HG03045 (cell line): ENCODE data around the gene SACM1L.
"Not testable (repeated sequence)": the region's sequence is repeated elsewhere in the genome, so short reads cannot be mapped to it uniquely, and the experiment has no call there.

Experiments
- ATAC-seq: cut with Tn5 transposase; IDR thresholded peaks from one replicate; pipeline ENCODE4 v1.9.1; 2021; ENCODE audit warnings: mild to moderate bottlenecking, moderate library complexity; ENCODE audit not compliant: unreplicated experiment

The SACM1L gene

GRCh38 chr3:45737234-45737633 lies 48.0 kb downstream of the SACM1L start:
- no peak for ATAC-seq

DNA sequence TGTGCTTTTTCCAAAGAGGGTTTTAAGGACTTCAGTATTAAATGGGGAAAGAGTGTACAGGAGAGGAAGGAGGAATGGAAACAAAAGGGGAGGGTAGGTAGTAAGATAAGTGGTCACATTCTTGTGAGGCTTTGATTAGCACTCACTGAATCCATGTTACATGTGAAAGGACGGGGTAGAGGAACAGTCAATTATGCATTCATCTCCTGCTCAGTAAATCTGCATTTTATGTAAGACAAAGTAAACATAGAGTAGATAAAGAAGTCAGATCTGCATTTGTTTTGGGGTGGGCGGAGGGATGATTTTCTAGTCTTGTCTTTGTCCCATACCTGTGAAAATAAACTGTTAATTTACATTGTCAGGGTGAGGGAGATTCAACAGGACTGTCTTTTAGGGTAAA lies 50.8 kb downstream of the SACM1L start:
- no peak for ATAC-seq

DNA sequence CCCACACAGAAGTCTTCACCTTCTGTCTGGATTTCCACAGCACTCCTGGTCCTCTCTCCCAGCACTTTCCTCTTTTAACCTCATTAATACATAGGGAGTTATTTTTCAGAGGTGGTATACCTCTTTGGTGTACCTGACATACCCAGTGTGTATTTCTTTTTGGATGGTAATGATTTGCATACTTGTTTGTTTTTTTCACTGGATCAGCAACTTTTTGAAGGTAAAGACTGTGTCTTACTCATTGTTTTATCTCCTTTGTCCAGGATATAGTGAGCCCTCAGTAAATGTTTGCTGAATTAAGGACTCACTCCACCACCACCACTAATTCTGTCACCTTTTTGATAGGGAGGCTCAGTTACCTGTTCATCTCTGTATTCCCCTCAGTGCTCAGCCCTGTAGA lies 52.1 kb downstream of the SACM1L start:
- ATAC-seq: no peak

GRCh38 chr3:45741742-45742460 lies 52.7 kb downstream of the SACM1L start:
- ATAC-seq: no peak

- no peak for ATAC-seq
Measured at GRCh38 chr3:45742461-45743089, 53.4 kb downstream of the SACM1L start.

GRCh38 chr3:45746165-45746776 lies 57.1 kb downstream of the SACM1L start:
- no peak for ATAC-seq

GRCh38 chr3:45746777-45747622 lies 57.8 kb downstream of the SACM1L start:
- no peak for ATAC-seq

- ATAC-seq: no peak
Measured at GRCh38 chr3:45748068-45748467, 58.9 kb downstream of the SACM1L start.

DNA sequence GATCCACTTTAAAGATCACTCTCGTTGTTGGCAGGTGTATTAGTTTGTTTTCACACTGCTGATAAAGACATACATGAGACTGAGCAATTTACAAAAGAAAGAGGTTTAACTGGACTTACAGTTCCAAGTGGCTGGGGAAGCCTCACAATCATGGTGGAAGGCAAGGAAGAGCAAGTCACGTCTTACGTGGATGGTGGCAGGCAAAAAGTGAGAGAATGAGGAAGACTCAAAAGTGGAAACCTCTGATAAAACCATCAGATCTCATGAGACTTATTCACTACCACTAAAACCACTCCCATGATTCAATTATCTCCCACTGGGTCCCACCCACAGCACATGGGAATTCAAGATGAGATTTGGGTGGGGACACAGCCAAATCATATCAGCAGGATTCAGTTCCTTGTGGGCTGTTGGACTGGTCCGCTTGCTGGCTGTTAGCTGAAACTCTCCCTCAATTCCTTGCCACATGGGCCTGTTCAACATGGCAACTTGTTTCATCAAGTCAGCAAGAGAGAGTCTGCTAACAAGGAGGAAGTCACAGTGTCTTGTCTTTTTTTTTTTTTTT lies 59.9 kb downstream of the SACM1L start:
- ATAC-seq: not testable (repeated sequence)

- ATAC-seq: no peak
Measured at GRCh38 chr3:45749880-45750279, 60.7 kb downstream of the SACM1L start.

DNA sequence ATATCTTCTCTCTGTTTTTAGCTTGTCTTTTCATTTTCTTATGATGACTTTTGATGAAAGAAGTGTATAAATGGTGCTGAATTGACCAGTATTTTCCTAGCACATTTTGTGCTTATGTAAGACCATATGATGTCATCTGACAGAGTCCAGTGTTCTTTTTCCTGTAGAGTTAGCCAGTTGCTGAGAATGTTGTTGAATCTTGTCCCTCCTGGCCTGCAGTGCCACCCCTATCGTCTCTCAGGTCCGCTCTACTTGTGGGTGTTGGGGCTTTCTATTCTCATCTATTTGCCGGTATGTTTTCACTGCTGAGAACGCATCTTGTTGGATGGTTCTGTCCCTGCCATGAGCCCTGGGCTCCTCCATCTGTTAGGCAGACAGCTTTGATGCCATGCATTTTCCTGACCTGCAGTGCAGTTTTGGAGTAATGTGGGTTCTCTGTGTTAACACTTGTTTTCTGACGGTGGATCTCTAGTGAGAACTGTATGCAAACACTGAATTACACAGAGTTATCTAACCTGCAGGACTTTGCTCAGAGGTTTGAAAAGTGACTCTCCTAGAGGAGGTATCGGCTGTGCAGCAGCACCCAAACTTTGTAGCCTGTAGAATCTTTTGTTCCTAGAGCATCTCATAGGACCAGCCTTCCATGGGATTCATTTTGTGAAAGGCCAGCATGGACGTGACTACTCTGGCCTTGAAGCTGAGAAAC lies 62.5 kb downstream of the SACM1L start:
- no peak for ATAC-seq

DNA sequence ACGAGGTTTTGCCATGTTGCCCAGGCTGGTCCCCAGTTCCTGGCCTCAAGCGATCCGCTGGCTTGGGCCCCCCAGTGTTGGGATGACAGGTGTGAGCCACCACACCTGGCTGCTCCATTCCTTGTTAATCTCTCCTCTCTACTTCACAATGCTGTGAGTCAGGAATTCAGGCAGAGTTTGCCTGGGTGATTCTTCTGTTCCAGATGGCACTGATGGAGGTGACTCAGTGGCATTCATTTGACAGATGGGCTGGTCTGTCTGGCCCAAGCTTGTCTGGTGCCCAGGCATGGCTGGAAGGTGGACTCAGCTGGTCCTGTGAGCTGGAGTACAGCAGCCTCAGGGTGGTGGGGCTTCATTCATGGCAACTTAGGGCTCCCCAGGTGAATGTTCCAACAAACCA lies 63.9 kb downstream of the SACM1L start:
- ATAC-seq: no peak

- no peak for ATAC-seq
Measured at GRCh38 chr3:45754461-45754860, 65.3 kb downstream of the SACM1L start.

DNA sequence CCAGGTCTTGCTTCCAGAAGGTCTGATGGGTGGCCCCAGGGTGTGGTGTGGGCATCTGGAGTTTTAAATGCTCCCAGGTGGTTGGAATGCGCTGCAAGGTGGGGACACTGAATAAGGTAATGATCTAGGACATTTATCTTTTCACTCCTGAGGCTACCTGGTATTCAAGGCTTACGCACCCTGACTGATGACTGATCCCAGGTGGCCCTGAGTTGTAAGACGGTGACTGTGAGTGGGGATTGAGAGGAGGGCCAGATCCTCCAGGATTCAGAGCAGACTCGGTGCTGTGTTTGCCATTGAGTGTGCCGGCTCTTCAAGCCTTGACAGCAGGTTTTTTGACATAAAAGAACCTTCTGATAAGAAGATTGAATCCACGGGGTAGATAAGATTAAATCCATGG lies 66.9 kb downstream of the SACM1L start:
- no peak for ATAC-seq

GRCh38 chr3:45757141-45757540 lies 67.9 kb downstream of the SACM1L start:
- not testable (repeated sequence) for ATAC-seq

DNA sequence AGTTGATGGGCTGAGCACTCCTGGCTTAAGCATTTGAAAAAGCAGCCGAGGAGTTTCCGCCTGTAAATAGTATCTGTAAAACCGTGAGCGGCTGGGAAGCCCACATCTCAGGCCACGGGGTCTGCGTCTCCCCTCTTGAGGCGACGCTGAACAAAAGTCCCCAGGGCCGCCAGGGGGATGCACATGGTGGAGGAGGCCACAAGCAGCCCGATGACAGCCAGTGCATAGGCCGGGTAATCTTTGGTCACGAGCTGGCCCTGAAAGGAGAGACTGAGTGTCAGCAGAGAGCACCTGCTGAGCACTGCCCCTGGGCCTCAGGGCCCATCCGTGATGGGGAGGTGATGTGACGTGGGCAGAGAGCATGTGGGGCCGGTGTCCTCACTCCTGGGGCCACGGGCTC lies 69.7 kb downstream of the SACM1L start:
- ATAC-seq: no peak

DNA sequence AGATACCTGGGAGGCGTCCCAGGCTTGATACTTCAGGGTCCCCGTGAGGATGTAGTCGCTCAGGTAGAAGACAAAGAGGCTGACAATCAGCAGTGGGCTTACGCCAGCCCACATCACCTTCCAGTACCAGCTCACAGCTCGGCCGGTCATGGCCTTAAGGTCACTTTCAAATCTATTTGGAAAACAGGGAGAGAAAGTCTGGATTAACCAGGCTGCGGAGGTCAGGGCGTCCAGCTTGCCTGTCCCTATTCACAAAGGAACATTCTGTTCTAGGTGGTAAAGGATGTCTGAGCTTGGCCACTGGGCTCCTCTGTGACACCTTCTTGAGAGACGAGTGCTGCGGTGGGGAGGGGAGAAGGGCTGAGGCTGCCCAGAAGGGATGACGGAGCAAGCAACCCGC lies 70.7 kb downstream of the SACM1L start:
- no peak for ATAC-seq

- no peak for ATAC-seq
Measured at GRCh38 chr3:45760878-45761711, 71.9 kb downstream of the SACM1L start.

GRCh38 chr3:45761831-45762230 lies 72.6 kb downstream of the SACM1L start:
- ATAC-seq: no peak
